Gastroesophageal sphincter (tissue), 4 donors: ENCODE measurements around the gene CCNC. TPM values are rescaled to one million over a fixed set of nuclear protein-coding genes. Genes with fewer than 3 reads are reported as not detected.
A peak's percentile ranks its signal among the peaks of the same experiment; 100 is the strongest.

Source experiments
- ATAC-seq: fragments of 150-250 bp; one replicate; pipeline ENCODE4 v1.9.1; 2016; ENCODE audit warnings: mild to moderate bottlenecking, moderate library complexity
- H3K27ac ChIP-seq, 4 donors: fragments of 200-600 bp; sonication (generic) in 3 of 4; 1 replicate in 3 of 4; 2 replicates in 1 of 4; pipeline ENCODE4 v1.5.1; 2016 to 2019
- H3K27me3 ChIP-seq: fragments of 200-600 bp; sonication (generic); one replicate; pipeline ENCODE4 v1.5.1; 2019
- H3K36me3 ChIP-seq, 2 donors: fragments of 200-600 bp; sonication (generic); one replicate each; pipeline ENCODE4 v1.5.1; 2019; ENCODE audit warnings: control low read depth in 1 of 2
- H3K4me1 ChIP-seq, 3 donors: fragments of 200-600 bp; sonication (generic); 1 replicate in 2 of 3; 2 replicates in 1 of 3; pipeline ENCODE4 v1.5.1; 2016 to 2019; ENCODE audit warnings: control low read depth in 2 of 3
- H3K4me3 ChIP-seq, 2 donors: fragments of 200-600 bp; sonication (generic); one replicate each; pipeline ENCODE4 v1.5.1; 2019; ENCODE audit warnings: mild to moderate bottlenecking in 1 of 2, moderate library complexity in 1 of 2
- H3K9me3 ChIP-seq, 3 donors: fragments of 200-600 bp; sonication (generic); one replicate each; pipeline ENCODE4 v1.5.1; 2017 to 2019; ENCODE audit warnings: control low read depth in 2 of 3
- CTCF ChIP-seq, 4 experiments: fragments of 200-600 bp in 2 of 4; fragments of 450-650 bp in 2 of 4; sonication (generic) in 1 of 4; IDR thresholded peaks; one replicate each; pipeline ENCODE4 v1.5.1; 2017 to 2019; ENCODE audit warnings: antibody characterized with exemption in 4 of 4, mild to moderate bottlenecking in 2 of 4, moderate library complexity in 2 of 4
- EP300 ChIP-seq: sonication (generic); formaldehyde crosslinking; IDR thresholded peaks from one replicate; pipeline ENCODE4 v1.6.1; 2017; ENCODE audit warnings: antibody characterized with exemption, mild to moderate bottlenecking
- POLR2A ChIP-seq, 2 donors: fragments of 450-650 bp; IDR thresholded peaks; one replicate each; pipeline ENCODE4 v1.6.1; 2017; ENCODE audit warnings: antibody characterized with exemption in 2 of 2, mild to moderate bottlenecking in 2 of 2, moderate library complexity in 1 of 2
- POLR2AphosphoS5 ChIP-seq: sonication (generic); formaldehyde crosslinking; IDR thresholded peaks from one replicate; pipeline ENCODE4 v1.6.1; 2017; ENCODE audit warnings: antibody characterized with exemption
- WGBS, 2 donors: methylation state at CpG; one replicate each; pipeline ENCODE4 v1.1.5; 2018; ENCODE audit warnings: low coverage in 1 of 2; 5-methylcytosine and 5-hydroxymethylcytosine counted together
- total RNA-seq, 4 donors: library from RNA; depleted of rRNA; stranded (reverse); fragments of >200 nt; gene quantifications; one replicate each; pipeline ENCODE4 v1.1.0, GENCODE V29; 2016

Gene CCNC
- total RNA-seq, 4 donors from 2014 or later, result 31.6 to 66.2 (median 40.4) TPM

- peak; percentile 80 to 88 for TF ChIP-seq POLR2A (IDR thresholded peaks at IDR 0.05)
- no peak for TF ChIP-seq EP300
- TF ChIP-seq POLR2AphosphoS5, result peak; percentile 84
- peak; percentile 84 to 97 (median 87) for TF ChIP-seq CTCF (IDR thresholded peaks at IDR 0.05)
- WGBS, 2 donors, result 1 to 2% methylated on average over 9 to 29 of the region's 47 CpGs
These were observed 47.4 kb downstream of the CCNC start for GRCh38 chr6:99520855-99521632.

GRCh38 chr6:99519446-99519845 is 49.0 kb downstream of the CCNC start:
- TF ChIP-seq POLR2A (IDR thresholded peaks at IDR 0.05), result no peak
- TF ChIP-seq CTCF (IDR thresholded peaks at IDR 0.05), result no peak
- TF ChIP-seq POLR2AphosphoS5, result no peak
- Histone ChIP-seq H3K36me3 (no peaks in the 10 kb centered on the region), H3K9me3 (no peaks in the 10 kb centered on the region), H3K4me1 (peaks cover 0 to 33% (median 9%) of the 10 kb centered on the region in 3 donors), H3K4me3 (no peak overlapping the region), H3K27me3 (no peaks in the 10 kb centered on the region), H3K27ac (no peak overlapping the region)
- no peak for ATAC-seq
- 84 to 92% methylated on average over 1 of the region's 1 CpG for WGBS, 2 donors

More at GRCh38 chr6:99520855-99521632, 47.4 kb downstream of the CCNC start:
- peak overlapping the region; percentile 94 to 98 (median 96) for H3K27ac ChIP-seq
- H3K4me3 ChIP-seq, result peak overlapping the region; percentile 68 to 91
- peaks cover 0 to 27% (median 9%) of the 10 kb centered on the region in 3 donors for H3K4me1 ChIP-seq
- no peaks in the 10 kb centered on the region for H3K36me3 ChIP-seq
- H3K27me3 ChIP-seq, result no peaks in the 10 kb centered on the region
- H3K9me3 ChIP-seq, result no peaks in the 10 kb centered on the region
- ATAC-seq, result peak; percentile 95

DNA sequence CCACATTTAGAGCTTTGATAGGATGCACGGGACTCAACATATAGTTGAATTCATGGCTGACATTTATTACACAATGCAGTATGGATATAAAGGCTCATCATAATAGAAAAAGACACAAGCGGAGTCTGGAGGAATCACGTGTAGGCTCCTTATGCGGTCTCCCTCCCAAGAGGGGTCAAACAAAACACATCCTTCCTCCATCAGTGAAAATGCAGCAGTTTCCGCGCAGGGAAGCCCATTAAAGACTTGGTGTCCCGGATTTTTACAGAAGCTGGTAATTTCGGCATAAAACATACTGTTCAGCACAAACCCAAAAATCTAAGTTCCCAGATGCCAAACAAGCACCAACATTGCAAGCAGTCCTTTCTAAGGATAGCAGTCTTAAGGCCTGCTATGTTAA is 54.4 kb downstream of the CCNC start:
- no peak for TF ChIP-seq POLR2A (IDR thresholded peaks at IDR 0.05)
- no peak for TF ChIP-seq POLR2AphosphoS5
- TF ChIP-seq CTCF (IDR thresholded peaks at IDR 0.05), result no peak
- TF ChIP-seq EP300, result no peak
- Histone ChIP-seq H3K27ac (peak overlapping the region in 1 of 4 donors; percentile 91), H3K4me1 (peaks cover 0 to 30% (median 7%) of the 10 kb centered on the region in 3 donors), H3K36me3 (peaks cover 0 to 8% of the 10 kb centered on the region in 2 donors), H3K4me3 (peak overlapping the region; percentile 71 to 80), H3K9me3 (no peaks in the 10 kb centered on the region), H3K27me3 (no peaks in the 10 kb centered on the region)
- 49 to 79% methylated on average over 7 of the region's 8 CpGs for WGBS, 2 donors
- ATAC-seq, result no peak

DNA sequence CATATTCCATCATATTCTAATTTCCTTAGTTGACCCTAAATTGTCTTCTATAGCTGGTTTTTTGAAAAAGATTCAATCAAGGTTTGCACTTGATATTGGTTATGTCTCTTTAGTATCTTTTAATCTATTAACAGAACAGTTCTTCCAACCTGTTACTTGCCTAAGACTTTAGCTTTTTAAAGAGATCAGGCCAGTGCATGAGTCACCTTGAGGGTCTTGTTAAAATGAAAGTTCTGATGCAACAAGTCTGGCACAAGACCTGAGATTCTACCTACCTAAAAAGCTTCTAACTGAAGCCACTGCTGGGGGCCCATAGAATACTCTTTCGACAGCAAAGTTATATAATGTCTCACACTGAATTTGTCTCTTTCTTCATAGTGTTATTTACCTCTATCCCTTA is 56.4 kb downstream of the CCNC start:
- H3K9me3 ChIP-seq, result no peaks in the 10 kb centered on the region
- TF ChIP-seq POLR2AphosphoS5, result no peak
- no peaks in the 10 kb centered on the region for H3K27me3 ChIP-seq
- H3K36me3 ChIP-seq, result peaks cover 0 to 23% of the 10 kb centered on the region in 2 donors
- H3K27ac ChIP-seq, result no peak overlapping the region
- no peak overlapping the region for H3K4me3 ChIP-seq
- ATAC-seq, result no peak
- 80 to 100% methylated on average over 1 of the region's 1 CpG for WGBS, 2 donors
- peaks cover 0 to 30% (median 7%) of the 10 kb centered on the region in 3 donors for H3K4me1 ChIP-seq

DNA sequence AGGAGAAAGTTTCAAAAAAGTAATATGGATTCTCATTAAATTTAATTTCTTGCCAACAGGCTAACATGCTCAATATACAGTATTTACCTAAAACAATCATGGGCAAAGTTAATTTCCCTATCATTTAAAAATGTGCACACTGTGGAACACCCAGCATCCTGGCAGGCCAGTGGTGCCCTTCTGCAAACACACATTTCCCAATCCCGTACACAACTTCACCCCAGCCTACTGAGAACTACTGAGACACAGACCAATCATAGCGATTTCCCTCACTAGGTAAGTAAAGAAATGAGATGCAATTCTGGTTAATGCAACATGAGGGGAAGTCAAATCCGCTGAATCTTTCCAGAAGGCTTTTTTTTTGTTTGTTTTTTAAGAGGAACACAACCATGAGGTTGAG is 60.8 kb downstream of the CCNC start:
- 97 to 100% methylated on average over 1 to 3 of the region's 3 CpGs for WGBS, 2 donors
- no peak for TF ChIP-seq EP300
- no peak for TF ChIP-seq POLR2A (IDR thresholded peaks at IDR 0.05)
- no peak for TF ChIP-seq POLR2AphosphoS5
- TF ChIP-seq CTCF (IDR thresholded peaks at IDR 0.05), result no peak
- H3K27ac ChIP-seq, result no peak overlapping the region
- peaks cover 0 to 61% of the 10 kb centered on the region in 2 donors for H3K36me3 ChIP-seq
- ATAC-seq, result no peak
- no peaks in the 10 kb centered on the region for H3K9me3 ChIP-seq
- H3K27me3 ChIP-seq, result no peaks in the 10 kb centered on the region
- no peak overlapping the region for H3K4me3 ChIP-seq
- H3K4me1 ChIP-seq, result peaks cover 0 to 1% (median 0%) of the 10 kb centered on the region in 3 donors
